Parathyroid adenoma (tissue), 2 donors: ENCODE data around the gene CRYBG1.

Source experiments
- H2AFZ ChIP-seq: fragments of 300-600 bp; sonication (generic); one replicate; pipeline ENCODE4 v1.7.0; 2017; ENCODE audit warnings: antibody characterized with exemption, mild to moderate bottlenecking
- H3K27ac ChIP-seq: fragments of 300-600 bp; sonication (generic); one replicate; pipeline ENCODE4 v1.7.0; 2017
- H3K27me3 ChIP-seq: fragments of 300-600 bp; sonication (generic); one replicate; pipeline ENCODE4 v1.7.0; 2017; ENCODE audit warnings: low read length; ENCODE audit not compliant: control insufficient read depth, insufficient read depth
- H3K36me3 ChIP-seq: fragments of 300-600 bp; sonication (generic); one replicate; pipeline ENCODE4 v1.7.0; 2017; ENCODE audit warnings: low read length; ENCODE audit not compliant: control insufficient read depth, insufficient read depth
- H3K4me1 ChIP-seq: fragments of 300-600 bp; sonication (generic); one replicate; pipeline ENCODE4 v1.7.0; 2017; ENCODE audit warnings: control low read depth
- H3K4me2 ChIP-seq: fragments of 300-600 bp; sonication (generic); one replicate; pipeline ENCODE4 v1.7.0; 2017; ENCODE audit warnings: low read length
- H3K4me3 ChIP-seq: fragments of 300-600 bp; sonication (generic); one replicate; pipeline ENCODE4 v1.7.0; 2017; ENCODE audit warnings: low read depth, low read length
- H3K79me2 ChIP-seq: fragments of 300-600 bp; sonication (generic); one replicate; pipeline ENCODE4 v1.7.0; 2017; ENCODE audit warnings: control low read depth
- H3K9ac ChIP-seq: fragments of 300-600 bp; sonication (generic); one replicate; pipeline ENCODE4 v1.7.0; 2017; ENCODE audit warnings: mild to moderate bottlenecking
- H3K9me3 ChIP-seq: fragments of 300-600 bp; sonication (generic); one replicate; pipeline ENCODE4 v1.7.0; 2017; ENCODE audit warnings: low read length; ENCODE audit not compliant: control insufficient read depth
- CTCF ChIP-seq: fragments of 300-600 bp; sonication (generic); IDR thresholded peaks from one replicate; pipeline ENCODE4 v1.7.0; 2017; ENCODE audit warnings: antibody characterized with exemption, mild to moderate bottlenecking
- donor health status: primary hyperparathyroidism.

The CRYBG1 gene

GRCh38 chr6:106525882-106526275 is 165.4 kb downstream of the CRYBG1 start:
- no peak overlapping the region for H3K4me3 ChIP-seq
- no peak for TF ChIP-seq CTCF

DNA sequence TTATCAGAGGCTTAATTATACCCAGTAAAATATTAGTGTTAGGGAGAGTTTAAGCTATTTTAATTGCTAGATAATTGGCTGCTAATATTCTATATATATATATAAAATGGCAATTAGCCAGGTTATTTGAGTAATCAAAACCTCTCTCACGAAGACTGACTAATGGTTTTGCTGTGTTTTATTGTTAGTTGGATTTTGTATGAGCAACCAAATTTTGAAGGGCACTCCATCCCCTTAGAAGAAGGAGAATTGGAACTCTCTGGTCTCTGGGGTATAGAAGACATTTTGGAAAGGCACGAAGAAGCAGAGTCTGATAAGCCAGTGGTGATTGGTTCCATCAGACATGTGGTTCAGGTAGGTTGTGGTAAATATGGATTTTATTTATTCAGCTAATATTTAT is 166.6 kb downstream of the CRYBG1 start:
- no peaks in the 10 kb centered on the region for H3K79me2 ChIP-seq
- H3K27ac ChIP-seq = no peak overlapping the region
- no peak overlapping the region for H3K9ac ChIP-seq
- H3K4me2 ChIP-seq = no peak overlapping the region
- no peaks in the 10 kb centered on the region for H3K9me3 ChIP-seq
- TF ChIP-seq CTCF = no peak
- no peak overlapping the region for H2AFZ ChIP-seq
- H3K27me3 ChIP-seq = no peaks in the 10 kb centered on the region
- no peaks in the 10 kb centered on the region for H3K4me1 ChIP-seq
- no peaks in the 10 kb centered on the region for H3K36me3 ChIP-seq
- H3K4me3 ChIP-seq = no peak overlapping the region

More at GRCh38 chr6:106525882-106526275, 165.4 kb downstream of the CRYBG1 start:
- Histone ChIP-seq H3K4me1 (no peaks in the 10 kb centered on the region), H2AFZ (no peak overlapping the region), H3K4me2 (no peak overlapping the region), H3K36me3 (no peaks in the 10 kb centered on the region), H3K27ac (no peak overlapping the region), H3K9ac (no peak overlapping the region), H3K9me3 (no peaks in the 10 kb centered on the region), H3K79me2 (no peaks in the 10 kb centered on the region), H3K27me3 (no peaks in the 10 kb centered on the region)

GRCh38 chr6:106527979-106528378 is 167.5 kb downstream of the CRYBG1 start:
- no peaks in the 10 kb centered on the region for H3K4me1 ChIP-seq
- no peak overlapping the region for H3K4me3 ChIP-seq
- no peak for TF ChIP-seq CTCF
- H3K27me3 ChIP-seq = no peaks in the 10 kb centered on the region
- H3K27ac ChIP-seq = no peak overlapping the region
- H2AFZ ChIP-seq = no peak overlapping the region
- no peak overlapping the region for H3K4me2 ChIP-seq
- H3K9ac ChIP-seq = no peak overlapping the region
- H3K9me3 ChIP-seq = no peaks in the 10 kb centered on the region
- H3K79me2 ChIP-seq = no peaks in the 10 kb centered on the region
- H3K36me3 ChIP-seq = no peaks in the 10 kb centered on the region

GRCh38 chr6:106528521-106528920 is 168.0 kb downstream of the CRYBG1 start:
- no peak for TF ChIP-seq CTCF
- Histone ChIP-seq H3K27ac (no peak overlapping the region), H3K9ac (no peak overlapping the region), H3K4me3 (no peak overlapping the region), H3K36me3 (no peaks in the 10 kb centered on the region), H3K4me1 (no peaks in the 10 kb centered on the region), H2AFZ (no peak overlapping the region), H3K79me2 (no peaks in the 10 kb centered on the region), H3K4me2 (no peak overlapping the region), H3K9me3 (no peaks in the 10 kb centered on the region), H3K27me3 (no peaks in the 10 kb centered on the region)

DNA sequence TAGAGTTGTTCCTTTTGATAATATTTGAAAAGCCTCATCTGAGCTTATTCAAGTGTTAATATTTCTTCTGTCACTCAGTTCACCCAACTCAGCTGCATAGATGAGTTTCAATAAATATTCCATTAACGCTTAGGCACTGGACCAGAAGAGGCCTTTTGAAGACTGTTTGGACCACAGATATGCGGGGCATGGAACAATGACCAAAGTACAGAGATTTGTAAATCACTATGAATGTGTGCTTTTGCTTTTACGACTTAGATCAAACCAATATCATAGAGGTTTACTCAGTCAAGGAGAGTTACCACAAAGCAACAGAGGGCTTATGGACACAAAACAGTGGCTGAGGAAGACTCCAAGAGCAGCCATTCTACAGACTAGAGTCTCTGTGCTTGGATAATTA is 168.9 kb downstream of the CRYBG1 start:
- Histone ChIP-seq H3K4me1 (no peaks in the 10 kb centered on the region), H3K9ac (no peak overlapping the region), H3K9me3 (no peaks in the 10 kb centered on the region), H3K36me3 (no peaks in the 10 kb centered on the region), H3K4me2 (no peak overlapping the region), H3K27ac (no peak overlapping the region), H3K27me3 (no peaks in the 10 kb centered on the region), H3K4me3 (no peak overlapping the region), H2AFZ (no peak overlapping the region), H3K79me2 (no peaks in the 10 kb centered on the region)
- no peak for TF ChIP-seq CTCF
